HCT116 (cell line): ENCODE data around the gene GABRR3. TPM values are rescaled to one million over a fixed set of nuclear protein-coding genes. Genes with fewer than 3 reads are reported as not detected.

Source experiments
- ATAC-seq: fragments of 200-7000 bp; cut with Tn5 transposase; 2 replicates; pipeline ENCODE4 v1.9.1; 2020; ENCODE audit warnings: mild to moderate bottlenecking, moderate library complexity
- BruUV-seq: library from RNA; stranded (reverse); fragments of 400-500 nt; replicated peaks from 2 replicates; lab custom pipeline; 2021; lab: Mats Ljungman, UMichigan
- CTCF ChIA-PET: fragments of 300-600 bp; sonication (Branson Sonifier 250); formaldehyde crosslinking; loops from one replicate; lab custom pipeline; 2021; ENCODE audit warnings: antibody characterized with exemption; lab: Charles Lee
- POLR2A ChIA-PET: fragments of 300-600, 350-600 bp; sonication (Branson Sonifier 250); formaldehyde crosslinking; loops from one replicate; lab custom pipeline; 2021; ENCODE audit warnings: antibody characterized with exemption; lab: Charles Lee
- RAD21 ChIA-PET, 2 experiments: fragments of 300-600 bp; sonication (Branson Sonifier 250); formaldehyde crosslinking; loops; one replicate each; lab custom pipeline; 2023; ENCODE audit warnings: low total read pairs in 2 of 2; ENCODE audit not compliant: uncharacterized antibody in 2 of 2, unreplicated experiment in 2 of 2, low non-redundant PET in 1 of 2; lab: Charles Lee
- DNase-seq: peaks from one replicate; pipeline ENCODE4 v3.0.0-alpha.2; 2010; ENCODE audit warnings: low read depth, low spot score
- H2AFZ ChIP-seq: fragments of 200-600 bp; shearing (Covaris generic), sonication (generic); 2 replicates; pipeline ENCODE4 v1.6.1; 2017; ENCODE audit warnings: low read depth, mixed run types, mixed read lengths, antibody characterized with exemption, low read length; ENCODE audit not compliant: poor library complexity, severe bottlenecking
- H3K27ac ChIP-seq: 2 replicates; pipeline ENCODE4 v1.5.1; 2012; ENCODE audit warnings: low read depth, low read length
- H3K27me3 ChIP-seq: fragments of 200-600 bp; sonication (generic); 2 replicates; pipeline ENCODE4 v1.6.1; 2016; ENCODE audit warnings: mixed run types, low read length, mixed read lengths; ENCODE audit not compliant: insufficient read depth
- H3K36me3 ChIP-seq, 2 experiments: fragments of 200-500 bp in 1 of 2; fragments of 200-600 bp in 1 of 2; sonication (Bioruptor generic) in 1 of 2; sonication (generic) in 1 of 2; 2 replicates each; pipeline versions ENCODE4 v1.5.1 to v1.6.1; 2014 to 2016; ENCODE audit warnings: low read length in 2 of 2, inconsistent platforms in 1 of 2, mixed read lengths in 1 of 2, mixed run types in 1 of 2; ENCODE audit not compliant: insufficient read depth in 2 of 2, control insufficient read depth in 1 of 2
- H3K4me1 ChIP-seq, 2 experiments: fragments of 200-600 bp in 1 of 2; sonication (generic) in 1 of 2; 2 replicates each; pipeline versions ENCODE4 v1.5.1 to v1.6.1; 2012 to 2017; ENCODE audit warnings: low read length in 2 of 2, inconsistent platforms in 1 of 2, mild to moderate bottlenecking in 1 of 2, mixed read lengths in 1 of 2, mixed run types in 1 of 2, moderate library complexity in 1 of 2; ENCODE audit not compliant: insufficient read depth in 2 of 2, control insufficient read depth in 1 of 2
- H3K4me2 ChIP-seq: fragments of 200-600 bp; sonication (generic); 2 replicates; pipeline ENCODE4 v1.6.1; 2017; ENCODE audit warnings: mixed run types, low read length, mixed read lengths
- H3K4me3 ChIP-seq, 2 experiments: fragments of 200-600 bp in 1 of 2; sonication (generic) in 1 of 2; replicated peaks in 1 of 2; 2 replicates each; pipeline ENCODE4 v1.5.1; 2011 to 2016; ENCODE audit warnings: low read length in 2 of 2, control low read depth in 1 of 2, low read depth in 1 of 2, mild to moderate bottlenecking in 1 of 2, mixed read lengths in 1 of 2, mixed run types in 1 of 2
- H3K79me2 ChIP-seq: fragments of 200-600 bp; sonication (generic); 2 replicates; pipeline ENCODE4 v1.6.1; 2017; ENCODE audit warnings: mild to moderate bottlenecking, mixed run types, low read length, moderate library complexity, mixed read lengths; ENCODE audit not compliant: insufficient read depth
- H3K9ac ChIP-seq: fragments of 200-600 bp; sonication (generic); 2 replicates; pipeline ENCODE4 v1.6.1; 2016; ENCODE audit warnings: low read length, mixed read lengths
- H3K9me2 ChIP-seq: fragments of 200-600 bp; sonication (generic), shearing (Covaris generic); 2 replicates; pipeline ENCODE4 v1.6.1; 2017; ENCODE audit warnings: mixed run types, mild to moderate bottlenecking, moderate library complexity; ENCODE audit not compliant: insufficient read depth
- H3K9me3 ChIP-seq, 2 experiments: fragments of 200-500 bp in 1 of 2; fragments of 200-600 bp in 1 of 2; sonication (Bioruptor generic) in 1 of 2; sonication (generic) in 1 of 2; 2 replicates each; pipeline ENCODE4 v1.6.1; 2014 to 2017; ENCODE audit warnings: low read length in 2 of 2, mixed read lengths in 2 of 2, inconsistent platforms in 1 of 2, low read depth in 1 of 2, mild to moderate bottlenecking in 1 of 2, mixed run types in 1 of 2, moderate library complexity in 1 of 2; ENCODE audit not compliant: control insufficient read depth in 1 of 2, insufficient read depth in 1 of 2
- H4K20me1 ChIP-seq: fragments of 200-600 bp; sonication (generic), shearing (Covaris generic); 2 replicates; pipeline ENCODE4 v1.6.1; 2017; ENCODE audit warnings: mixed run types, mild to moderate bottlenecking, moderate library complexity; ENCODE audit not compliant: insufficient read depth
- CBX3 ChIP-seq: IDR thresholded peaks from 2 replicates; pipeline ENCODE4 v1.6.1; 2012; ENCODE audit warnings: low read depth
- EZH2 ChIP-seq: fragments of 200-600 bp; sonication (generic); IDR thresholded peaks from 2 replicates; pipeline ENCODE4 v1.6.1; 2017; ENCODE audit warnings: antibody characterized with exemption, mixed run types
- EZH2phosphoT487 ChIP-seq: fragments of 200-600 bp; IDR thresholded peaks from 2 replicates; pipeline ENCODE4 v1.6.1; 2018; ENCODE audit warnings: antibody characterized with exemption, borderline replicate concordance
- FOSL1 ChIP-seq: IDR thresholded peaks from 2 replicates; pipeline ENCODE4 v1.6.1; 2012; ENCODE audit warnings: low read depth
- JUND ChIP-seq: IDR thresholded peaks from 2 replicates; pipeline ENCODE4 v1.6.1; 2012
- SRF ChIP-seq: IDR thresholded peaks from 2 replicates; pipeline ENCODE4 v1.6.1; 2012; ENCODE audit warnings: low read depth
- TCF7L2 ChIP-seq: IDR thresholded peaks from 2 replicates; pipeline ENCODE4 v1.7.0; 2011; ENCODE audit warnings: borderline replicate concordance, inconsistent platforms; ENCODE audit not compliant: insufficient read depth, insufficient read length; ENCODE audit errors: extremely low read depth
- intact Hi-C: fragments of 100-400 bp; cut with micrococcal nuclease; formaldehyde crosslinking; loops from 2 replicates; pipeline ENCODE4 v1.10.0; 2022
- total RNA-seq: library from RNA; stranded (reverse); gene quantifications from one replicate; pipeline ENCODE4 v1.2.1, GENCODE V29; 2021; ENCODE audit not compliant: unreplicated experiment
- TF ChIP-seq, protein P1 (sequence below): IDR thresholded peaks from 2 replicates; pipeline ENCODE4 v1.6.1; 2012
- TF ChIP-seq, protein P2 (sequence below): IDR thresholded peaks from 2 replicates; pipeline ENCODE4 v1.6.1; 2012

Gene GABRR3
- total RNA-seq, 1 experiment from 2014 or later, result not detected

DNA sequence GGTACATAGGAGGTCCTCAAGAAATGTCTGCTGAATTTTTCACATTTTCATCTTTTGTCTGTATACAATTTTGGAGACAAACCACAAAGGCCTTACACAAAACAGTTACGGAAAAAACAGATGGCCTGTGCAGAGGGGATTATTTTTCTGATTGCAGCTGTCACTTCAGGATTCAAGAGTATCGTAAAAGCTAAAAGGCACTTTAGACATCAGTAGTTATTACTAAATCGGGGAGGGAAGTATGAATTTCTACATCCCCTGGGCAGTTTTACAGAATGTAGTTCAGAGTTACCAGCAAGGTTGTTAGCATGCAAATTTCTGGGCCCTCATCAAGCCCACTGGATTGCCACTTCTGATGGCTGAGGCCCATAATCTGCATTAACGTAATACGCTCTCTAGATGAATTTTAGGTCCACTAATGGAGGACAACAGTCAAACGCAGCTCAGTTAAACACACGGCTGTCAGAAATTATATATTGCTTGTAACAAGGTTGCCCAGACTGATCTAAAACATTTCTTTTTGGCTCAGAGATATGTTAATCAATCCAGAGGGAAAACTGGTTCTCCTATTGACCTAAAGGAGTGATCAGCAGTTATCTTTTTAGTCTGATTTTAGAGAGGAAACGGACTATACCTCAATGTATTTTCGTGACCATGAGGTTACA, 64.0 kb downstream of the GABRR3 start:
- TF ChIP-seq EZH2, result no peak
- no peak for TF ChIP-seq FOSL1
- TF ChIP-seq TCF7L2, result no peak
- TF ChIP-seq JUND, result no peak
- TF ChIP-seq, protein P1, sequence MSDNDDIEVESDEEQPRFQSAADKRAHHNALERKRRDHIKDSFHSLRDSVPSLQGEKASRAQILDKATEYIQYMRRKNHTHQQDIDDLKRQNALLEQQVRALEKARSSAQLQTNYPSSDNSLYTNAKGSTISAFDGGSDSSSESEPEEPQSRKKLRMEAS, result no peak
- no peak for TF ChIP-seq CBX3
- no peak for DNase-seq
- Histone ChIP-seq H3K4me3 (peak overlapping the region; percentile 64 to 75), H3K27me3 (no peaks in the 10 kb centered on the region), H3K27ac (peak overlapping the region; percentile 64; the same call in 1 of the 2 replicates), H3K9me3 (no peaks in the 10 kb centered on the region), H3K79me2 (peaks cover 57% of the 10 kb centered on the region), H4K20me1 (no peaks in the 10 kb centered on the region), H3K9me2 (no peaks in the 10 kb centered on the region), H2AFZ (no peak overlapping the region), H3K4me2 (peak overlapping the region; percentile 75), H3K4me1 (peaks cover 6 to 19% of the 10 kb centered on the region in 2 experiments), H3K36me3 (peaks cover 9 to 17% of the 10 kb centered on the region in 2 experiments; a peak in 3 of 4 replicates), H3K9ac (peak overlapping the region; percentile 81)
- intact Hi-C loops, result loop anchor here (5.0 kb wide), 1 partner anchor 149 kb away; the partner anchor contains the start of gene CRYBG3
- BruUV-seq, result no TSS peak
- POLR2A ChIA-PET, result interaction anchor here (0.9 kb wide), 1 partner anchor 13 kb away, joined by 3 read pairs; no protein-coding TSS in a partner anchor
- no peak for ATAC-seq
- CTCF ChIA-PET, result no interaction called here
- RAD21 ChIA-PET, result no interaction called here

DNA sequence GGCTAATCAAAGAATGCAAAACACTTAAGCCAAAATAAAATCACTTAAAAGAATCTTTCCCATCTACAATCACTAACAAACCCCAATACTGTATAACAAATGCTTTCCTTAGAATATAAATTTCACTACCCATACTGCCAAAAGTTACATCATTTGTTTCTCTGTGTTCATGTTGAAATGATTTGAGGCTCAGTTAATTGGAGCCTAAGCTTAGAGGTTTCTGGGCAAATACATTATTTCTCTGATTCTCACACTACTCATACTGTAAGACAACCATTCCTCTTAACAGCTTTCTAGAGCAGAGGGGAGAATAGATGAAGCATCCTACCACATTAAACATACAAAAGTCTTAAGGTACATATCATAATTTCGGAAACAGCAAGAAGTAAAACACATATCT, 65.0 kb downstream of the GABRR3 start:
- BruUV-seq, result no TSS peak
- Histone ChIP-seq H3K27ac (no peak overlapping the region), H3K4me3 (no peak overlapping the region)

More for the DNA sequence above, 65.0 kb downstream of the GABRR3 start:
- H4K20me1 ChIP-seq, result no peaks in the 10 kb centered on the region; the same call in 1 of the 2 replicates
- DNase-seq (no peak), ATAC-seq (no peak)
- no peak overlapping the region for H3K9ac ChIP-seq
- no peaks in the 10 kb centered on the region for H3K27me3 ChIP-seq
- ChIA-PET CTCF (no interaction called here), POLR2A (no interaction called here), RAD21 (no interaction called here)
- peaks cover 9 to 25% of the 10 kb centered on the region in 2 experiments; a peak in 3 of 4 replicates for H3K36me3 ChIP-seq
- no peaks in the 10 kb centered on the region for H3K9me3 ChIP-seq
- no peaks in the 10 kb centered on the region for H3K9me2 ChIP-seq
- peaks cover 6 to 19% of the 10 kb centered on the region in 2 experiments for H3K4me1 ChIP-seq
- H3K4me2 ChIP-seq, result peak overlapping the region; percentile 75; the same call in 1 of the 2 replicates
- H3K79me2 ChIP-seq, result peaks cover 67% of the 10 kb centered on the region
- no peak overlapping the region for H2AFZ ChIP-seq
- intact Hi-C loops, result loop anchor here (5.0 kb wide), 1 partner anchor 148 kb away; the partner anchor contains the start of gene CRYBG3
- TF ChIP-seq, protein P2, sequence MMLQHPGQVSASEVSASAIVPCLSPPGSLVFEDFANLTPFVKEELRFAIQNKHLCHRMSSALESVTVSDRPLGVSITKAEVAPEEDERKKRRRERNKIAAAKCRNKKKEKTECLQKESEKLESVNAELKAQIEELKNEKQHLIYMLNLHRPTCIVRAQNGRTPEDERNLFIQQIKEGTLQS, result no peak
- TF ChIP-seq EZH2phosphoT487 (no peak), SRF (no peak), JUND (no peak)
